Upper lobe of left lung (tissue), 6 donors: ENCODE measurements around the gene TDRD1. TPM values are rescaled to one million over a fixed set of nuclear protein-coding genes. Genes with fewer than 3 reads are reported as not detected.
A peak's percentile ranks its signal among the peaks of the same experiment; 100 is the strongest.

Experiments used
- ATAC-seq, 2 donors: fragments of 200-7000 bp; cut with Tn5 transposase; one replicate each; pipeline ENCODE4 v1.9.1; 2022; ENCODE audit warnings: mild to moderate bottlenecking in 2 of 2, moderate library complexity in 2 of 2; ENCODE audit not compliant: low FRiP score in 2 of 2
- DNase-seq, 2 donors: peaks; one replicate each; pipeline ENCODE4 v3.0.0-alpha.2; 2019 to 2020
- H3K27ac ChIP-seq, 4 donors: fragments of 200-600 bp; sonication (generic); one replicate each; pipeline ENCODE4 v1.5.1; 2016 to 2019
- H3K27me3 ChIP-seq, 4 donors: fragments of 200-600 bp; sonication (generic); one replicate each; pipeline ENCODE4 v1.5.1; 2017 to 2019
- H3K36me3 ChIP-seq, 4 donors: fragments of 200-600 bp; sonication (generic); one replicate each; pipeline ENCODE4 v1.5.1; 2016 to 2019
- H3K4me1 ChIP-seq, 4 donors: fragments of 200-600 bp; sonication (generic); one replicate each; pipeline ENCODE4 v1.5.1; 2018 to 2019
- H3K4me3 ChIP-seq, 4 donors: fragments of 200-600 bp; sonication (generic); one replicate each; pipeline ENCODE4 v1.5.1; 2017 to 2019; ENCODE audit warnings: mild to moderate bottlenecking in 2 of 4, moderate library complexity in 1 of 4
- H3K9me3 ChIP-seq, 4 donors: fragments of 200-600 bp; sonication (generic); one replicate each; pipeline ENCODE4 v1.5.1; 2018 to 2019
- EP300 ChIP-seq, 4 donors: sonication (generic); formaldehyde crosslinking; IDR thresholded peaks; one replicate each; pipeline ENCODE4 v1.5.1; 2017; ENCODE audit warnings: antibody characterized with exemption in 4 of 4, control low read depth in 2 of 4
- POLR2A ChIP-seq, 4 donors: fragments of 450-650 bp; IDR thresholded peaks; one replicate each; pipeline ENCODE4 v1.5.1; 2016 to 2017; ENCODE audit warnings: antibody characterized with exemption in 4 of 4, mild to moderate bottlenecking in 2 of 4
- POLR2AphosphoS5 ChIP-seq, 2 donors: sonication (generic); formaldehyde crosslinking; IDR thresholded peaks; one replicate each; pipeline ENCODE4 v1.5.1; 2017; ENCODE audit warnings: antibody characterized with exemption in 2 of 2
- WGBS, 2 donors: methylation state at CpG; one replicate each; pipeline ENCODE4 v1.1.5; 2017 to 2018; 5-methylcytosine and 5-hydroxymethylcytosine counted together
- total RNA-seq, 6 donors: library from RNA; depleted of rRNA in 4 of 6; stranded (reverse); fragments of >200 nt in 4 of 6; gene quantifications; one replicate each; pipeline versions ENCODE4 v1.1.0 to v1.2.1, GENCODE V29; 2016 to 2021
- TF ChIP-seq, protein P1 (sequence below), 6 experiments: fragments of 450-650 bp in 4 of 6; fragments of 200-600 bp in 2 of 6; sonication (generic) in 2 of 6; IDR thresholded peaks; one replicate each; pipeline ENCODE4 v1.5.1; 2016 to 2019; ENCODE audit warnings: antibody characterized with exemption in 6 of 6
- donor health status: DM: no; HTN: no; CAD: no; lungs with moderate emphysema.
- donor health status: DM: no; HTN: yes; CAD: no; lungs with severe emphysema.

TDRD1 gene
- total RNA-seq, 6 donors from 2014 or later: 0.10 to 0.17 (median 0.14) TPM; not detected in 2

DNA sequence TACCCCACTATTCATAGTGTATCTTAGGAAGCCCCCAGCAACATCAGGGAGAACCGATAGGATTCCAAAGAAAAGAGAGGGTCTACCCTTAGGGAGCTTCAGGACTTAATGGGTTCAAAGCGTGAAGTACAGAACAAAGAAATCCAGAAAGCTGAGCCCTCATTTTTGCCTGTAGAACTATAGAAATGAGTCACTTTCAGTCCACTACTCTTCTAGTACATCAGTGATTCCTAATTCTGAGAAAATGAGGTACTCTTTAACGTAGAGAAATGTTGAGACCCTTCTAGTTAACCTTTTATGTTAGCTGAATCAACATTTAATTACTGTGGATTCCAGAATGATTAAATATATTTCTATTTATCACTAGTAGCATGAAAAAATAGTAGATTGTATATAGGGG, 1.8 kb downstream of the TDRD1 start:
- Histone ChIP-seq H3K36me3 (no peaks in the 10 kb centered on the region), H3K27ac (no peak overlapping the region), H3K4me1 (peaks cover 0 to 11% (median 10%) of the 10 kb centered on the region in 4 donors), H3K9me3 (no peaks in the 10 kb centered on the region), H3K4me3 (no peak overlapping the region), H3K27me3 (no peaks in the 10 kb centered on the region)
- WGBS, 2 donors: 87 to 93% methylated on average over 3 of the region's 3 CpGs
- ATAC-seq (no peak), DNase-seq (no peak)
- TF ChIP-seq EP300 (IDR thresholded peaks at IDR 0.05) (no peak), POLR2AphosphoS5 (IDR thresholded peaks at IDR 0.05) (no peak), POLR2A (IDR thresholded peaks at IDR 0.05) (no peak)
- TF ChIP-seq, protein P1, sequence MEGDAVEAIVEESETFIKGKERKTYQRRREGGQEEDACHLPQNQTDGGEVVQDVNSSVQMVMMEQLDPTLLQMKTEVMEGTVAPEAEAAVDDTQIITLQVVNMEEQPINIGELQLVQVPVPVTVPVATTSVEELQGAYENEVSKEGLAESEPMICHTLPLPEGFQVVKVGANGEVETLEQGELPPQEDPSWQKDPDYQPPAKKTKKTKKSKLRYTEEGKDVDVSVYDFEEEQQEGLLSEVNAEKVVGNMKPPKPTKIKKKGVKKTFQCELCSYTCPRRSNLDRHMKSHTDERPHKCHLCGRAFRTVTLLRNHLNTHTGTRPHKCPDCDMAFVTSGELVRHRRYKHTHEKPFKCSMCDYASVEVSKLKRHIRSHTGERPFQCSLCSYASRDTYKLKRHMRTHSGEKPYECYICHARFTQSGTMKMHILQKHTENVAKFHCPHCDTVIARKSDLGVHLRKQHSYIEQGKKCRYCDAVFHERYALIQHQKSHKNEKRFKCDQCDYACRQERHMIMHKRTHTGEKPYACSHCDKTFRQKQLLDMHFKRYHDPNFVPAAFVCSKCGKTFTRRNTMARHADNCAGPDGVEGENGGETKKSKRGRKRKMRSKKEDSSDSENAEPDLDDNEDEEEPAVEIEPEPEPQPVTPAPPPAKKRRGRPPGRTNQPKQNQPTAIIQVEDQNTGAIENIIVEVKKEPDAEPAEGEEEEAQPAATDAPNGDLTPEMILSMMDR (IDR thresholded peaks at IDR 0.05): no peak

DNA sequence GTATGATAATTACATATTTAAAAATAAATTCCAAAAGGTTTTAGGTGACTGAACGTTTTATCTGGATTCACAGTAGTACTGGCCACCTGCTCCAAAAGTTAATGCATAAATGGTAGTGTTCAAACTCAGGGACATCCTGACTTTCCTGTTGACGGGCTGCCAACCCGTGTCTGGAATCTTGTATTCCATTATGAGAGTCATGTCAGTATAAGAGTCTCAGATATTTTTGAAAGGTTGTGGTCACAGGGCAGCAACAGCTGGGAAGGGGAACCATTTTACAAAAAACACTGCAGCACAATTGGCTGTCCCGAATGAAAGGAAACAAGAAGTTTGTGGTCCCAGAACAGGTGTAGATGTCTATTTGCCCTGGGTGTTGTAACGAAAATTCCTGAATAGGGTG, 2.8 kb downstream of the TDRD1 start:
- H3K27ac ChIP-seq: peak overlapping the region in 1 of 4 donors; percentile 4
- H3K9me3 ChIP-seq: no peaks in the 10 kb centered on the region
- peaks cover 0 to 11% (median 10%) of the 10 kb centered on the region in 4 donors for H3K4me1 ChIP-seq
- ATAC-seq: peak in 1 of 2 donors; percentile 46
- 16 to 19% methylated on average over 5 of the region's 5 CpGs for WGBS, 2 donors
- no peaks in the 10 kb centered on the region for H3K27me3 ChIP-seq
- no peak overlapping the region for H3K4me3 ChIP-seq
- TF ChIP-seq, protein P1 (IDR thresholded peaks at IDR 0.05): no peak
- no peak for TF ChIP-seq EP300 (IDR thresholded peaks at IDR 0.05)
- peak in 1 of 2 donors; percentile 14 for TF ChIP-seq POLR2AphosphoS5 (IDR thresholded peaks at IDR 0.05)
- peak in 1 of 2 donors; percentile 73 for DNase-seq
- no peaks in the 10 kb centered on the region for H3K36me3 ChIP-seq

DNA sequence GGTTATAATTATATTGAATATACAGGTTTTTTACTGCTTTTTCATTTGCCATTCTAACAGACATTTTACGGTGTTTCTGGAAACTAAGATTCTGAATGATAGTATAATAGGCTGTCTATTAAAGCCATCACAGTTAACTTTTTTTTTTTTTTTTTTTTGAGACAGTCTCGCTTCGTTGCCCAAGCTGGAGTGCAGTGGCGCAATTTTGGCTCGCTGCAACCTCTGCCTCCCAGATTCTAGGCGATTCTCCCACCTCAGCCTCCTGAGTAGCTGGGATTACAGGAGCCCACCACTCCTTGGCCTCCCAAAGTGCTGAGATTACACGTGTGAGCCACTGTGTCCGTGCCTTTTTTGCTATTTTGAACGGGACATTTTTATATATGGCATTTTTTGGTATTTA, 4.4 kb downstream of the TDRD1 start:
- Histone ChIP-seq H3K27ac (no peak overlapping the region), H3K9me3 (no peaks in the 10 kb centered on the region), H3K4me1 (peaks cover 0 to 11% (median 10%) of the 10 kb centered on the region in 4 donors), H3K27me3 (no peaks in the 10 kb centered on the region), H3K36me3 (no peaks in the 10 kb centered on the region), H3K4me3 (no peak overlapping the region)
- ATAC-seq (no peak), DNase-seq (no peak)
- WGBS, 2 donors: 87 to 91% methylated on average over 9 of the region's 9 CpGs
- TF ChIP-seq EP300 (IDR thresholded peaks at IDR 0.05): no peak
- no peak for TF ChIP-seq POLR2AphosphoS5 (IDR thresholded peaks at IDR 0.05)
- TF ChIP-seq POLR2A (IDR thresholded peaks at IDR 0.05): no peak
- TF ChIP-seq, protein P1 (IDR thresholded peaks at IDR 0.05): no peak

DNA sequence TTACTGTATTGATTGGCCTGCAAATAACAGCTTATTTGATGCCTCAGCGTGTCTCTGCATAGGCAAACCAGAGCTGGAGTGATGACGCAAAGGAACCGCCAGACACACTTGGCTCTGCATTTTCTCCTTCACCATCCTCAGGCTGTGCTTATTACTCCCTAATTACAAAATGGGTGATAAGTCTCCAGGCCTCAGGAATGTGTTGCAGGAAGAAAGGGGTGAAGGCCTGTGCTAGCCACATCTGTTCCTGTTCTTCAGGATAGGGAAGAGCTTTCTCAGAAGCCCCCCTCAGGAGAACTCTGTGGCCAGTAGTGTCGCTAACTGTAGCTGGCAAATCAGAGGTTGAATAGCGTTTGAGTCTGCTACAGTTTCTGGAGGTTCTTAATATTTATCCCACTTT, 5.1 kb downstream of the TDRD1 start:
- Histone ChIP-seq H3K27ac (no peak overlapping the region), H3K36me3 (no peaks in the 10 kb centered on the region), H3K4me1 (peaks cover 0 to 11% (median 10%) of the 10 kb centered on the region in 4 donors), H3K9me3 (no peaks in the 10 kb centered on the region), H3K27me3 (no peaks in the 10 kb centered on the region), H3K4me3 (no peak overlapping the region)
- ATAC-seq (no peak), DNase-seq (no peak)
- TF ChIP-seq EP300 (IDR thresholded peaks at IDR 0.05) (no peak), POLR2A (IDR thresholded peaks at IDR 0.05) (no peak), POLR2AphosphoS5 (IDR thresholded peaks at IDR 0.05) (no peak)
- TF ChIP-seq, protein P1 (IDR thresholded peaks at IDR 0.05): no peak
- WGBS, 2 donors: 88 to 92% methylated on average over 5 of the region's 5 CpGs

DNA sequence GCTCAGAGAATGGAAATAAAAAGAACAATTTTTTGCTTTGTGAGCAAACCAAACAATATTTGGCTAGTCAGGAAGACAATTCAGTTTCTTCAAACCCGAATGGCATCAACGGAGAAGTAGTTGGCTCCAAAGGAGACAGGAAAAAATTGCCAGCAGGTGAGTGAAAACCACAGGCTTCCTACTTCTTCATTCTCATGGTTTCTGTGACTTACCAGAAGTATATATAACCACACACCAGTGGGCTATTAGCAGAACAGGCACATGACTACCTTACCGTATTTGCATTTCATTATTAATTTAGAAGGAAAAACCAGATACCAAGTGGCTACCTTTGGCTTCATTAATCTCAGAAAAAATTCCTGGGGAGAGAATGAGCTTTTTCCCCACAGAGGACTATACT, 8.8 kb downstream of the TDRD1 start:
- Histone ChIP-seq H3K27ac (no peak overlapping the region), H3K9me3 (no peaks in the 10 kb centered on the region), H3K36me3 (no peaks in the 10 kb centered on the region), H3K4me3 (no peak overlapping the region), H3K4me1 (no peaks in the 10 kb centered on the region), H3K27me3 (no peaks in the 10 kb centered on the region)
- 75 to 77% methylated on average over 3 of the region's 3 CpGs for WGBS, 2 donors
- DNase-seq: no peak
- TF ChIP-seq POLR2AphosphoS5 (IDR thresholded peaks at IDR 0.05) (no peak), EP300 (IDR thresholded peaks at IDR 0.05) (no peak), POLR2A (IDR thresholded peaks at IDR 0.05) (no peak)
- TF ChIP-seq, protein P1 (IDR thresholded peaks at IDR 0.05): no peak
- ATAC-seq: no peak
